GM19351 (cell line): ENCODE data around the gene LRRC42.
A peak's percentile ranks its signal among the peaks of the same experiment; 100 is the strongest.

Experiments
- ATAC-seq: cut with Tn5 transposase; IDR thresholded peaks from one replicate; pipeline ENCODE4 v1.9.1; 2021; ENCODE audit warnings: mild to moderate bottlenecking, moderate library complexity; ENCODE audit not compliant: unreplicated experiment

The LRRC42 gene

GRCh38 chr1:53946252-53947171, at the start of gene LRRC42:
TSS of gene LRRC42 (plus strand) at chr1:53946350. CDS start at chr1:53952000, 5,650 bp downstream.
- peak; percentile 67 for ATAC-seq

GRCh38 chr1:53896635-53897229, 49.4 kb upstream of the LRRC42 start:
- no peak for ATAC-seq

- no peak for ATAC-seq
Observed at GRCh38 chr1:53899206-53899628, 46.9 kb upstream of the LRRC42 start.

GRCh38 chr1:53899708-53900107, 46.4 kb upstream of the LRRC42 start:
- ATAC-seq = no peak

- ATAC-seq = no peak
Observed at GRCh38 chr1:53902235-53903138, 43.7 kb upstream of the LRRC42 start.

GRCh38 chr1:53905509-53905908, 40.6 kb upstream of the LRRC42 start:
- ATAC-seq = no peak

GRCh38 chr1:53906121-53906520, 40.0 kb upstream of the LRRC42 start:
- no peak for ATAC-seq

- no peak for ATAC-seq
Observed at GRCh38 chr1:53909946-53910345, 36.2 kb upstream of the LRRC42 start.

GRCh38 chr1:53911442-53911841, 34.7 kb upstream of the LRRC42 start:
- ATAC-seq = no peak

- no peak for ATAC-seq
Observed at GRCh38 chr1:53913352-53914033, 32.7 kb upstream of the LRRC42 start.

- no peak for ATAC-seq
Observed at GRCh38 chr1:53918343-53918742, 27.8 kb upstream of the LRRC42 start.

GRCh38 chr1:53919675-53920066, 26.5 kb upstream of the LRRC42 start:
- no peak for ATAC-seq

GRCh38 chr1:53927376-53927881, 18.7 kb upstream of the LRRC42 start:
- no peak for ATAC-seq

GRCh38 chr1:53929246-53929960, 16.7 kb upstream of the LRRC42 start:
- ATAC-seq = no peak

GRCh38 chr1:53930932-53931331, 15.2 kb upstream of the LRRC42 start:
- no peak for ATAC-seq

GRCh38 chr1:53931523-53931922, 14.6 kb upstream of the LRRC42 start:
- ATAC-seq = no peak

GRCh38 chr1:53934170-53934765, 11.9 kb upstream of the LRRC42 start:
- no peak for ATAC-seq

- no peak for ATAC-seq
Observed at GRCh38 chr1:53936430-53936829, 9.7 kb upstream of the LRRC42 start.

GRCh38 chr1:53938136-53938830, 7.9 kb upstream of the LRRC42 start:
- ATAC-seq = no peak
